Suprapubic skin (tissue), 3 donors: ENCODE data around the gene PCIF1.

ENCODE experiments used
- EP300 ChIP-seq: sonication (generic); formaldehyde crosslinking; IDR thresholded peaks from one replicate; pipeline ENCODE4 v1.6.1; 2017; ENCODE audit warnings: antibody characterized with exemption
- TF ChIP-seq, protein P1 (sequence below), 2 donors: fragments of 200-600 bp in 1 of 2; fragments of 450-650 bp in 1 of 2; sonication (generic) in 1 of 2; IDR thresholded peaks; one replicate each; pipeline ENCODE4 v1.5.1; 2016 to 2019; ENCODE audit warnings: antibody characterized with exemption in 2 of 2, mild to moderate bottlenecking in 1 of 2, moderate library complexity in 1 of 2

DNA sequence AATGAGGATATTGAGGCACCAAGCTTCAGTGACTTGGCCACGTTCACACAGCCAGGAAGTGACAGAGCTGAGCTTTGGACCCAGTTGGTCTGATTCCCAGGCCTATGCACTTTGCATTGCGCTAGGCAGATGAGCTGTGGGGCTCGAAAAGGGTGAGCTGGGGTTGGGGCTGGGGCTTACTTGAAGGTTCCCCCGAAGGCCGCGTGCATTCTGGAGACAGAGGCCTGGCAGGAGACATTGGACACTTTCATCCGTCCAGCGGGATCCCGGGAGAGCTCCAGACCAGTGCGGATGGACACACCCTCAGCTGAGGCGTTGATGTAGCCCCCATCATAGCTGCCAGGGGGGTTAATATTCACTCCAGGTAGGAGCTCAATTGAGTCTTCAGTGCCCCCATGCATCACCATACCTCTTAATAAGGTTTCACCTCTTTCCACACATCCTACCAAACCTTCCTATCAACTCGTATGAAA lies 25.1 kb upstream of the PCIF1 start:
- TF ChIP-seq, protein P1, sequence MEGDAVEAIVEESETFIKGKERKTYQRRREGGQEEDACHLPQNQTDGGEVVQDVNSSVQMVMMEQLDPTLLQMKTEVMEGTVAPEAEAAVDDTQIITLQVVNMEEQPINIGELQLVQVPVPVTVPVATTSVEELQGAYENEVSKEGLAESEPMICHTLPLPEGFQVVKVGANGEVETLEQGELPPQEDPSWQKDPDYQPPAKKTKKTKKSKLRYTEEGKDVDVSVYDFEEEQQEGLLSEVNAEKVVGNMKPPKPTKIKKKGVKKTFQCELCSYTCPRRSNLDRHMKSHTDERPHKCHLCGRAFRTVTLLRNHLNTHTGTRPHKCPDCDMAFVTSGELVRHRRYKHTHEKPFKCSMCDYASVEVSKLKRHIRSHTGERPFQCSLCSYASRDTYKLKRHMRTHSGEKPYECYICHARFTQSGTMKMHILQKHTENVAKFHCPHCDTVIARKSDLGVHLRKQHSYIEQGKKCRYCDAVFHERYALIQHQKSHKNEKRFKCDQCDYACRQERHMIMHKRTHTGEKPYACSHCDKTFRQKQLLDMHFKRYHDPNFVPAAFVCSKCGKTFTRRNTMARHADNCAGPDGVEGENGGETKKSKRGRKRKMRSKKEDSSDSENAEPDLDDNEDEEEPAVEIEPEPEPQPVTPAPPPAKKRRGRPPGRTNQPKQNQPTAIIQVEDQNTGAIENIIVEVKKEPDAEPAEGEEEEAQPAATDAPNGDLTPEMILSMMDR (IDR thresholded peaks at IDR 0.05) = no peak
- no peak for TF ChIP-seq EP300
